Nucleus accumbens (tissue), 56 donors: ENCODE data around the gene ANKRD16.

Source experiments
- DNase-seq, 56 donors: peaks; one replicate each; lab custom pipeline; 2025; lab: John Stamatoyannopoulos, UW

Gene ANKRD16

GRCh38 chr10:5904227-5904626 lies 14.5 kb upstream of the ANKRD16 start:
- no peak for DNase-seq

GRCh38 chr10:5903563-5903962 lies 13.9 kb upstream of the ANKRD16 start:
- DNase-seq = no peak

GRCh38 chr10:5902511-5903274 lies 13.0 kb upstream of the ANKRD16 start:
- no peak for DNase-seq

- no peak for DNase-seq
These were observed 10.6 kb upstream of the ANKRD16 start for GRCh38 chr10:5900247-5900646.

- no peak for DNase-seq
These were observed 8.5 kb upstream of the ANKRD16 start for GRCh38 chr10:5898163-5898562.

- no peak for DNase-seq
These were observed 7.8 kb upstream of the ANKRD16 start for GRCh38 chr10:5897504-5897903.

GRCh38 chr10:5897053-5897340 lies 7.3 kb upstream of the ANKRD16 start:
- DNase-seq = no peak

GRCh38 chr10:5896208-5897052 lies 6.7 kb upstream of the ANKRD16 start:
- DNase-seq = no peak

GRCh38 chr10:5895804-5896203 lies 6.1 kb upstream of the ANKRD16 start:
- DNase-seq = no peak

- DNase-seq = no peak
These were observed 5.7 kb upstream of the ANKRD16 start for GRCh38 chr10:5895365-5895764.

GRCh38 chr10:5894873-5895272 lies 5.2 kb upstream of the ANKRD16 start:
- no peak for DNase-seq

- no peak for DNase-seq
These were observed 4.7 kb upstream of the ANKRD16 start for GRCh38 chr10:5894403-5894802.

- no peak for DNase-seq
These were observed 3.6 kb upstream of the ANKRD16 start for GRCh38 chr10:5893321-5893720.

GRCh38 chr10:5892007-5892406 lies 2.3 kb upstream of the ANKRD16 start:
- no peak for DNase-seq

GRCh38 chr10:5891009-5891408 lies 1.3 kb upstream of the ANKRD16 start:
- no peak for DNase-seq

- no peak for DNase-seq
These were observed 791 bp upstream of the ANKRD16 start for GRCh38 chr10:5890452-5890915.

GRCh38 chr10:5888843-5889623 lies 660 bp downstream of the ANKRD16 start:
- DNase-seq = peak in 4 of 56 donors; percentile 12 to 71 (median 19)

GRCh38 chr10:5888351-5888750 lies 1.3 kb downstream of the ANKRD16 start:
- peak in 5 of 56 donors; percentile 17 to 31 (median 20) for DNase-seq

- DNase-seq = no peak
These were observed 2.1 kb downstream of the ANKRD16 start for GRCh38 chr10:5887641-5888040.

GRCh38 chr10:5887029-5887428 lies 2.7 kb downstream of the ANKRD16 start:
- DNase-seq = no peak

GRCh38 chr10:5885619-5886018 lies 4.1 kb downstream of the ANKRD16 start:
- DNase-seq = no peak
